Astrocyte of the spinal cord (primary cell): ENCODE data around the gene XYLT2.

Experiments used
- DNase-seq: peaks from one replicate; pipeline ENCODE4 v3.0.0; 2011; ENCODE audit warnings: low read depth, low spot score
- H3K4me3 ChIP-seq: 2 replicates; pipeline ENCODE4 v1.5.1; 2011; ENCODE audit warnings: low read depth, mild to moderate bottlenecking, low read length, moderate library complexity
- in situ Hi-C: cut with HindIII; loops from 2 replicates; pipeline ENCODE4 v1.10.0; 2017; ENCODE audit warnings: low sequenced_read_pairs
- TF ChIP-seq, protein P1 (sequence below): IDR thresholded peaks from 2 replicates; pipeline ENCODE4 v1.5.1; 2012; ENCODE audit warnings: low read depth, mild to moderate bottlenecking, low read length, inconsistent platforms

XYLT2 gene

DNA sequence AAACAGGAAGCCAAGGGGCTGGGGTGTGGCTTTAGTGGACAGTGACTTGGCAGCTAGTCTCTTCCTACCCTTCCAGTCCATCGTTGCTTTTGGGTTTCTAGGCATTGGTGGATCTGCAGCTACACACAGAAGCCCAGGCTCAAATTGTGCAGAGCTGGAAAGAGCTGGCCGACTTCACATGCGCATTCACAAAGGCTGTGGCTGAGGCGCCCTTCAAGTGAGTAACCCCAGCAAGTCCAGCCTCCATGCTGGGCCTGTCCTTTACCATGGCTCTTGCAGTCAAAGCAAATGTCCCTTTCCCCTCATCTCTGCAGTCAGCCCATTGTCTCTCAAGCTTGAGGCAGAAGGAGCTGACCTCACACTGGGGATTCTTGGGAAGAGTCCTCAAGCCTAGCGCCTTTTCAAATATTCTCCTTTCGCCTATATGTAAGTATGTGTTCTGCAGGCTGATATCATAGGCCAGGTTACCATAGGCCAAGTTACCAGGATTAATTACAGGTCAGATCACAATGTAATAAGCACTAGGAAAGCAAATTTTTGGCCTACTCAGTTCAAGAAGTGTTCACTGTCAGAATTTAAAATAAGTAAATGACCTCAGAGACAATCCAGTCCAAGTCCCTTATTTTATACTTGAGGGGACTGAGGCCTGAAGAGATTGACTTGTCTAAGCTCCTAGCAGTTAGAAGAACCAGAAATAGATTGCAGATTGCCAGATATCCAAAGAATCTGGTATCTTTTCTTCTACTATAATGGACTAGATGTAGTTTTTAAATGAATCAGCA lies 33.6 kb downstream of the XYLT2 start:
- TF ChIP-seq, protein P1, sequence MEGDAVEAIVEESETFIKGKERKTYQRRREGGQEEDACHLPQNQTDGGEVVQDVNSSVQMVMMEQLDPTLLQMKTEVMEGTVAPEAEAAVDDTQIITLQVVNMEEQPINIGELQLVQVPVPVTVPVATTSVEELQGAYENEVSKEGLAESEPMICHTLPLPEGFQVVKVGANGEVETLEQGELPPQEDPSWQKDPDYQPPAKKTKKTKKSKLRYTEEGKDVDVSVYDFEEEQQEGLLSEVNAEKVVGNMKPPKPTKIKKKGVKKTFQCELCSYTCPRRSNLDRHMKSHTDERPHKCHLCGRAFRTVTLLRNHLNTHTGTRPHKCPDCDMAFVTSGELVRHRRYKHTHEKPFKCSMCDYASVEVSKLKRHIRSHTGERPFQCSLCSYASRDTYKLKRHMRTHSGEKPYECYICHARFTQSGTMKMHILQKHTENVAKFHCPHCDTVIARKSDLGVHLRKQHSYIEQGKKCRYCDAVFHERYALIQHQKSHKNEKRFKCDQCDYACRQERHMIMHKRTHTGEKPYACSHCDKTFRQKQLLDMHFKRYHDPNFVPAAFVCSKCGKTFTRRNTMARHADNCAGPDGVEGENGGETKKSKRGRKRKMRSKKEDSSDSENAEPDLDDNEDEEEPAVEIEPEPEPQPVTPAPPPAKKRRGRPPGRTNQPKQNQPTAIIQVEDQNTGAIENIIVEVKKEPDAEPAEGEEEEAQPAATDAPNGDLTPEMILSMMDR: no peak
- in situ Hi-C loops: no loop called here

DNA sequence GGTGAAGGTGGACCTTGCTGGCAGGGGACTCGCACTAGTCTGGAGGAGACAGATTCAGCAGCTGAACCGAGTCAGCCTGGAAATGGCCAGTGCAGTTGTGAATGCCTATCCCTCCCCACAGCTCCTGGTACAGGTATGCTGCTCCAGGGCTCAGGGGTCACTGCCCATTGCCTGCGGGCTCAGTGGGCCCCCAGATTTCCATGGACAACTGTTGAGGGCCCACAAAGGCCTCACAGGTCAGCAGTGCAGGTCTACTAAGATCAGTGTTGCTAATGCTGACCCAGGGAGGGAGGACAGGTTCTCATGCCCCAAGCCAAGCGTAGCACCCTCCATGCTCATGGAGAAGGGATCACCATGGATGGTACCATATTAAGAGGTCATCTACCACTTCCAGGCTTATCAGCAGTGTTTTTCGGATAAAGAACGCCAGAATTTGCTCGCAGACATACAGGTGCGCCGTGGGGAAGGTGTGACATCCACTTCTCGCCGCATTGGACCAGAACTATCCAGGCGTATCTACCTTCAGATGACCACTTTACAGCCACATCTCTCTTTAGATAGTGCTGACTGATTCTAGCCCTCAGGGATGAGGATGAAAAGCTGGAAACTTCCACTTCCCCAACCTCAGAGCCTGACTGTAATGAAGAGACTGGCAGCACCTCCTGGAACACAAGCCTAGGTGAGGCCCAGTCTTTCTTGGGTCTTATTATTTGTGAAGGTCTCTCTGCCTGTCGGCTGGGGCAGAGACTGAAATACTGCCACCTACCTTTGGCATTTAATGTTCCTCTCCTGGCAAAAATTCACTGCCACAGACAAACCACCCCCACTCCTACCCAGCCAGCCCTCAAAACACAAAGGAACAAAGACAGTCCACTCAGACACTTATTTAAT lies 34.7 kb downstream of the XYLT2 start:
- in situ Hi-C loops: no loop called here
- H3K4me3 ChIP-seq: no peak overlapping the region
- TF ChIP-seq, protein P1: peak; percentile 11
- DNase-seq: no peak

More for the DNA sequence above, 33.6 kb downstream of the XYLT2 start:
- H3K4me3 ChIP-seq: no peak overlapping the region
- no peak for DNase-seq

DNA sequence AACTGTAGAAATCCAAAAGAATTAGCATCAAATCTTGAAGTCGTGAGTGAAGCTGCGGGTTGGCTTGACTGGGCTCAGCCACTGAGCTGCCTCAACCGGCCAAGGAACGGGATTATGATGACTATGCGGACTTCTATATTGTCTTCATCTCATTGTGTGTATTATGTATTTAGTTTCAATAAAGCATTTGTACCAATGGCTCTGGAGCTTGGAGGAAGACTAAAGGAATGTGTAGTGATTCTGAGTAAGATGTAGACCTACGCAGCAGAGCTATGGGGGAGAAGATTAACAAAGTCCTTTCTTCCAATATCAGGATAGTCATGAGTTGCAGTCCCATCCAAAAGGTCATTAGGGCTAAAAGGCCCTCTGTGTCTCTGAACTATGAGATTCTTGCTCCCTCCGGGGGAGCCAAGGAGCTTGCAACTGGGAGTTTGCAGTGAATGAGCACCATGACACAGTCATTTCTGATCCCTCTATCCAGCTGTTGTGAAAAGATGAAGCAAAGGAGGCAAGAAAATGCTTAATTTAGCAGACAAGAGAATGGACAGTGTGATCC lies 35.4 kb downstream of the XYLT2 start:
- TF ChIP-seq, protein P1: no peak
- in situ Hi-C loops: no loop called here
- H3K4me3 ChIP-seq: no peak overlapping the region
- no peak for DNase-seq

DNA sequence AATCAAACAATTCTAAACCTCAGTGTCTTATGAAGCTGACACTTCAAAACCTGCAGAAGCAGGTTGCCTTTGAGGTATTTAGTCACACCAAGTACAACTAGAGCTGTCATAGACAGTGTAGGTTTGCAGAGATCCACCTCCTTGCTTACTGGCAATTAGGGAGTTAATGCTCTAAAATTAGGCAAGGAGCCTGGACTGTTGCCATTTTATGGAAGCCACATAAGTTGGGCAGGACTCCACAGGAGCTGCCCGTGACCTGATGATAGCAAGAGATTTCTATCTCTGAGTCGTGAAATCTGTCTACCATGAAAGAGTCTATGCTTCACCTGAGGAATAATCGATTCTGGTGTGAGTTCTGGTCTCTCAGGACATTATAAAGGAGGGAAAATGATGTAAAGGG lies 36.0 kb downstream of the XYLT2 start:
- in situ Hi-C loops: no loop called here
- TF ChIP-seq, protein P1: no peak
- DNase-seq: no peak
- H3K4me3 ChIP-seq: no peak overlapping the region

DNA sequence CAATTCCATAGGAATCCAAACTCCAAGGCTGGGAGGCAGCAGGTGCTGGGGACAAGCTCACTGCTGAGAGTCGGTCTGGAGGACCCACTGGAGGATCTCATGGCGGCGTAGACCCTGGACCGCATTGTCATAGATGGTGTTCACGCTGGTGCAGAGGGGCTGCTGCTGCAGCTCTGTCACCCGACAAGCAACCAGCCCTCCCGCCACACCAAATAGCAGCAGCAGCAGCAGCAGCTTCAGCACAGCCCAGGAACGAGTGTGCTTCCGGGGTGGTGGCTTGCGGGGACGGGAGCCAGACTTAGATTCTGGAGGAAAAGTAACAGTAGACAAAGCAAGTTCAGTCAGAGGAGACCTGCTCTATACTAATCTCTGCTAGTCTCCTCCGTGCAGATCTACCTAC lies 37.0 kb downstream of the XYLT2 start:
- in situ Hi-C loops: no loop called here
- H3K4me3 ChIP-seq: no peak overlapping the region
- TF ChIP-seq, protein P1: no peak
- no peak for DNase-seq

DNA sequence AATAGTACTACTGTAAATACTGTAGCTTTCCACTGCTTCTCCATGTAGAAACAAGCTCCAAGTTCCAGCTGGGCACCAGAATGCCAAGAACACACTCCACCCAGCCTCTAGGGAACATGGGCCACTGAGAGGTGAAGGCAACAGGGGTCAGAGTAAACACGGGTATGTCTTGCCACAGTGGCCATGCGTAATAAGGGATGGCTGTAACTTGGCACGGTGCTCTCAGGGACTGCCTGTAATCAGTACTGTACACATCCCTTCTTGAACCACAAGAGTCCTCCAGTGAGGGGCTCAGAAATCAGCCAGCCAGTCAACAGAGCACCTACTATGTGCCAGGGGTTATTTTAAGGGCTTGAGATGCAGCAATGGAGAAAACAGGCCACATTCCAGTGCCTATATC lies 40.6 kb downstream of the XYLT2 start:
- TF ChIP-seq, protein P1: no peak
- no peak overlapping the region for H3K4me3 ChIP-seq
- DNase-seq: no peak
- in situ Hi-C loops: no loop called here
